ENCODE results near the gene GRID2IP. TPM values are rescaled to one million over a fixed set of nuclear protein-coding genes. Genes with fewer than 3 reads are reported as not detected.

GRID2IP gene
- total RNA-seq, 1 donor from 2014 or later, result not detected

- H3K79me2 ChIP-seq (ENCODE audit: low read depth), result no peaks in the 10 kb centered on the region
- H3K36me3 ChIP-seq, result no peaks in the 10 kb centered on the region
- TF ChIP-seq EZH2 (IDR thresholded peaks at IDR 0.05), result no peak
- no peak for TF ChIP-seq CTCF (IDR thresholded peaks at IDR 0.05)
- no peak for TF ChIP-seq EZH2phosphoT487 (IDR thresholded peaks at IDR 0.05)
- no peak overlapping the region for H3K4me3 Mint-ChIP-seq
- no peak overlapping the region for H3K9ac ChIP-seq
- DNase-seq (ENCODE audit: low spot score), result no peak
- no peak overlapping the region for H3K27ac Mint-ChIP-seq
- H2AFZ ChIP-seq (replicated peaks), result no peak overlapping the region
- no peaks in the 10 kb centered on the region for H3K36me3 Mint-ChIP-seq
- no peak overlapping the region for H3K27ac ChIP-seq
- H3F3A ChIP-seq (ENCODE audit: low read depth), result peaks cover 16% of the 10 kb centered on the region
- no peaks in the 10 kb centered on the region for H3K9me3 Mint-ChIP-seq
- peaks cover 15% of the 10 kb centered on the region for H3K27me3 Mint-ChIP-seq (ENCODE audit: insufficient read depth, low read depth)
- no peaks in the 10 kb centered on the region for H3K4me1 Mint-ChIP-seq
- H3K27me3 ChIP-seq, result peaks cover 32% of the 10 kb centered on the region
- no peaks in the 10 kb centered on the region for H3K9me3 ChIP-seq (ENCODE audit: low read depth)
- no peaks in the 10 kb centered on the region for H4K20me1 ChIP-seq (ENCODE audit: low read depth)
- H3K4me3 ChIP-seq, result no peak overlapping the region
- no peaks in the 10 kb centered on the region for H3K4me1 ChIP-seq
- H3K4me2 ChIP-seq, result no peak overlapping the region
Observed at GRCh38 chr7:6500691-6501090, 50.6 kb downstream of the GRID2IP start.

DNA sequence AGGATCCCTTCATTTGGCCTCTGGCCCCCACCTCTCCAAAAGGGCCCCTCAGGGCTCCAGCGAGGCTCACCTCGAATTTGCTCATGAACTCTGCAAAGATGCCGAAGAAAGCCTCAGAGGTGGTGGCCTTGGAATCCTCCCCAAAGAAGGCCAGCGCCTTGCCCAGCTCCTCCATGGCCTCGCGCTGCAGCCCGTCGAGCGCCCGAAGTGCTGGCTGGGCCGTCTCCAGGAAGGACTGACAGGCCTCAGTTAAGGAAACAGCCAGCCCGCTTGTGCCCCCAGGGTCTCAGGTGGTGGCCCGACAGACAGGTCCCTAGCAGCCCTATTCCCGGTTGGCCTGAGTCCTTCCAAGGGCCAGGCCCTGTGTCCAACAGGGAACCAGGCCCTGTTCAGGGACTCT, 53.3 kb downstream of the GRID2IP start:
- Histone ChIP-seq H3K9me3 (ENCODE audit: low read depth) (no peaks in the 10 kb centered on the region), H3K4me3 (no peak overlapping the region), H3K9ac (no peak overlapping the region), H3K27me3 (peaks cover 14% of the 10 kb centered on the region), H3K79me2 (ENCODE audit: low read depth) (no peaks in the 10 kb centered on the region), H3F3A (ENCODE audit: low read depth) (no peaks in the 10 kb centered on the region), H3K36me3 (no peaks in the 10 kb centered on the region), H4K20me1 (ENCODE audit: low read depth) (no peaks in the 10 kb centered on the region), H2AFZ (replicated peaks) (no peak overlapping the region), H3K27ac (no peak overlapping the region), H3K4me1 (no peaks in the 10 kb centered on the region), H3K4me2 (no peak overlapping the region)
- H3K27ac Mint-ChIP-seq, result no peak overlapping the region
- no peaks in the 10 kb centered on the region for H3K4me1 Mint-ChIP-seq
- H3K36me3 Mint-ChIP-seq, result no peaks in the 10 kb centered on the region
- no peak overlapping the region for H3K4me3 Mint-ChIP-seq
- H3K27me3 Mint-ChIP-seq (ENCODE audit: insufficient read depth, low read depth), result peaks cover 8% of the 10 kb centered on the region
- DNase-seq (ENCODE audit: low spot score), result no peak
- no peaks in the 10 kb centered on the region for H3K9me3 Mint-ChIP-seq
- no peak for TF ChIP-seq EZH2phosphoT487 (IDR thresholded peaks at IDR 0.05)
- no peak for TF ChIP-seq EZH2 (IDR thresholded peaks at IDR 0.05)
- no peak for TF ChIP-seq CTCF (IDR thresholded peaks at IDR 0.05)

DNA sequence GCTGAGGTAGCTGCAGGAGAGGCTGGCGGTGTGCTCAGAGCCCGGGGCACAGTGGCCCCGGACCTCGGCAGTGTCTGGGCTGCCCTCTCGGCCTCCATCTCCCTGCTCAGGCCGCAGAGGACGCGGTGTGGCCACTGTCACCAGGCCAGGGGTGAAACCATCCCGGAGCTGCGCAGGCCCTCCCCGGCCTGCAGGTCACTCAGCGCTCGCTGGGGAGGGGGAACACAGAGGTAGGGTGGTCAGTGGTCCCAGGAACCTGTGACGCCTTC, 53.7 kb downstream of the GRID2IP start:
- no peak overlapping the region for H3K4me2 ChIP-seq
- no peak overlapping the region for H3K27ac ChIP-seq
- Mint-ChIP-seq H3K27me3 (ENCODE audit: insufficient read depth, low read depth) (peaks cover 4% of the 10 kb centered on the region), H3K4me3 (no peak overlapping the region), H3K4me1 (no peaks in the 10 kb centered on the region), H3K9me3 (no peaks in the 10 kb centered on the region), H3K27ac (no peak overlapping the region), H3K36me3 (no peaks in the 10 kb centered on the region)
- no peak overlapping the region for H3K4me3 ChIP-seq
- no peaks in the 10 kb centered on the region for H3K4me1 ChIP-seq
- H3K36me3 ChIP-seq, result no peaks in the 10 kb centered on the region
- no peaks in the 10 kb centered on the region for H4K20me1 ChIP-seq (ENCODE audit: low read depth)
- TF ChIP-seq EZH2phosphoT487 (IDR thresholded peaks at IDR 0.05), result no peak
- TF ChIP-seq EZH2 (IDR thresholded peaks at IDR 0.05), result no peak
- no peak for TF ChIP-seq CTCF (IDR thresholded peaks at IDR 0.05)
- H3K9ac ChIP-seq, result peak overlapping the region; percentile 27
- no peaks in the 10 kb centered on the region for H3K79me2 ChIP-seq (ENCODE audit: low read depth)
- H3K9me3 ChIP-seq (ENCODE audit: low read depth), result no peaks in the 10 kb centered on the region
- no peaks in the 10 kb centered on the region for H3F3A ChIP-seq (ENCODE audit: low read depth)
- DNase-seq (ENCODE audit: low spot score), result no peak
- no peak overlapping the region for H2AFZ ChIP-seq (replicated peaks)
- H3K27me3 ChIP-seq, result peaks cover 10% of the 10 kb centered on the region
